Lower leg skin (tissue), 4 donors: Measurements from ENCODE around the gene AKAP12. TPM values are rescaled to one million over a fixed set of nuclear protein-coding genes. Genes with fewer than 3 reads are reported as not detected.

Experiments used
- DNase-seq, 2 donors: peaks; one replicate each; pipeline ENCODE4 v3.0.0-alpha.2; 2019; ENCODE audit warnings: low spot score in 2 of 2
- H3K4me3 ChIP-seq: fragments of 200-600 bp; sonication (generic); 2 replicates; pipeline ENCODE4 v1.5.1; 2017; ENCODE audit warnings: mild to moderate bottlenecking, low read depth; ENCODE audit not compliant: poor library complexity, severe bottlenecking
- POLR2A ChIP-seq, 2 donors: fragments of 450-650 bp; IDR thresholded peaks; one replicate each; pipeline ENCODE4 v1.6.1; 2016 to 2017; ENCODE audit warnings: antibody characterized with exemption in 2 of 2, mild to moderate bottlenecking in 1 of 2, moderate library complexity in 1 of 2
- WGBS, 2 donors: methylation state at CpG; one replicate each; pipeline ENCODE4 v1.1.5; 2018; 5-methylcytosine and 5-hydroxymethylcytosine counted together
- intact Hi-C: fragments of 100-400 bp; cut with DNase I; formaldehyde crosslinking; loops from one replicate; pipeline ENCODE4 v1.15.0; 2023; ENCODE audit warnings: low total_unique reads
- total RNA-seq, 4 donors: library from RNA; depleted of rRNA; stranded (reverse); fragments of >200 nt; gene quantifications; one replicate each; pipeline ENCODE4 v1.1.0, GENCODE V29; 2016
- TF ChIP-seq, protein P1 (sequence below), 3 donors: fragments of 450-650 bp; IDR thresholded peaks; one replicate each; pipeline ENCODE4 v1.5.1; 2016; ENCODE audit warnings: antibody characterized with exemption in 3 of 3, mild to moderate bottlenecking in 3 of 3, moderate library complexity in 2 of 3

Gene AKAP12
- total RNA-seq, 4 donors from 2014 or later = 14.7 to 29.9 (median 16.0) TPM

DNA sequence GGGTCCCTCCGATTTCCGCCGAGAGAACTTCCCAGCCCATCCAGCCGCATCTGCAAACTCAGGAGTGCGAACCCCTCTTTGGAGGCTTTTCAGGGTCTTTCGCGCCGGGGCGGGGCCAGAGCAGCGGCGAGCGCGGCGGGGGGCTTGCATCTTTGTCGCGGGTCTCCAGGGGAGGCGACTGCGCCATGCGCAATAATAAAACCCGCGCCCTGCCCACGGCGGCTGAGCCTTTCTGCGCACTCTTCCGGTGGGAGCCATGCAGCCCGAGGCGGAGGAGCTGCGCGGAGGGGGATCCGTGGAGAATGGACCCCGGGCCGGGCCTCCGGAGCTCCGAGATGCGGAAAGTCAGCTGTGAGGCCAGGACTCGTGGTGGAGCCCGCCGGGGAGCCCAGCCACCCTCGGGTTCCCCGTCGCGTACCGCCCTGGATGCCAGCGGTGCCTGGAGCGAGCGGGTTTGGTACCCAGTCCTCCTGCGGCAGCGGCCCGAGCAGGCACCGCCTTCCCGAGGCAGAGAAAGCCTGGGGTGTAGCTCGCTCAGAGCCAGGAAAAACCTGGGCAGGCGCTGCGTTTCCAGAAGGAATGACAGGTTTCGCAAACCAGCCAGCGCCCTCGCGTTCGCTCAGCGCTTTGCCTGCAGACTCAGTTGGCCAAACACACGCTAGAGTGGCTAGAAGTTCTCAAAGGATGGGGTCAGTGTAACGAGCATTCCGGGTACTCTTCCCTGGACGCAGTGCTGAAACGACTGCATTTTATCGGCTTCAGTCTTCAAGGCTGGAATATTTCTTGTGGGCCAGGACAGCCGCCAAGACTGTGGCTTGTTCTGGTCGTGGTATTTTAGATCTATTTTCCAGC lies 1.2 kb downstream of the AKAP12 start:
- H3K4me3 ChIP-seq = peak overlapping the region; percentile 50
- peak; percentile 18 to 91 for DNase-seq
- TF ChIP-seq POLR2A (IDR thresholded peaks at IDR 0.05) = no peak
- TF ChIP-seq, protein P1, sequence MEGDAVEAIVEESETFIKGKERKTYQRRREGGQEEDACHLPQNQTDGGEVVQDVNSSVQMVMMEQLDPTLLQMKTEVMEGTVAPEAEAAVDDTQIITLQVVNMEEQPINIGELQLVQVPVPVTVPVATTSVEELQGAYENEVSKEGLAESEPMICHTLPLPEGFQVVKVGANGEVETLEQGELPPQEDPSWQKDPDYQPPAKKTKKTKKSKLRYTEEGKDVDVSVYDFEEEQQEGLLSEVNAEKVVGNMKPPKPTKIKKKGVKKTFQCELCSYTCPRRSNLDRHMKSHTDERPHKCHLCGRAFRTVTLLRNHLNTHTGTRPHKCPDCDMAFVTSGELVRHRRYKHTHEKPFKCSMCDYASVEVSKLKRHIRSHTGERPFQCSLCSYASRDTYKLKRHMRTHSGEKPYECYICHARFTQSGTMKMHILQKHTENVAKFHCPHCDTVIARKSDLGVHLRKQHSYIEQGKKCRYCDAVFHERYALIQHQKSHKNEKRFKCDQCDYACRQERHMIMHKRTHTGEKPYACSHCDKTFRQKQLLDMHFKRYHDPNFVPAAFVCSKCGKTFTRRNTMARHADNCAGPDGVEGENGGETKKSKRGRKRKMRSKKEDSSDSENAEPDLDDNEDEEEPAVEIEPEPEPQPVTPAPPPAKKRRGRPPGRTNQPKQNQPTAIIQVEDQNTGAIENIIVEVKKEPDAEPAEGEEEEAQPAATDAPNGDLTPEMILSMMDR (IDR thresholded peaks at IDR 0.05) = no peak
- WGBS, 2 donors = 2% methylated on average over 37 to 53 of the region's 68 CpGs
- intact Hi-C loops = no loop called here

DNA sequence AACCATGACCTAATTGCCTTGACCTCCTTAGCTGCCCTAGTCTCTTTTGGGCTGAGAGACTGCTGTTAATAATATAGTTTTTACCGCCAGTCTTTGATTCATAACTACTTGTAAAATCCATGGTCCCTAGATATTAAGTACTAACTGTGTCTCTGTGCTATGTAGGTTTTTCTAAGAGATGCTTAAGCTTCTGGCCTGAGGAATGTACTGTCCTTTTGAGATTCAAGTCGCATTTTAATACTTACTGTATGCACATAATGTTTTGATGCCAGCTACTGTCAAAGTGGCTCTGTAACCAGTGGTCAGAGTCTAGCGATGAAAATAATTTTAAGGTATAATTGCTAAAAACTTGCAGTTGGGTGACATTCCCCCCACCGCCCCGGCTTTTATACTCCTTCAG lies 2.1 kb downstream of the AKAP12 start:
- 88 to 95% methylated on average over 5 of the region's 5 CpGs for WGBS, 2 donors
- TF ChIP-seq, protein P1 (IDR thresholded peaks at IDR 0.05) = no peak
- no peak for TF ChIP-seq POLR2A (IDR thresholded peaks at IDR 0.05)
- no peak for DNase-seq
- intact Hi-C loops = no loop called here
- no peak overlapping the region for H3K4me3 ChIP-seq

DNA sequence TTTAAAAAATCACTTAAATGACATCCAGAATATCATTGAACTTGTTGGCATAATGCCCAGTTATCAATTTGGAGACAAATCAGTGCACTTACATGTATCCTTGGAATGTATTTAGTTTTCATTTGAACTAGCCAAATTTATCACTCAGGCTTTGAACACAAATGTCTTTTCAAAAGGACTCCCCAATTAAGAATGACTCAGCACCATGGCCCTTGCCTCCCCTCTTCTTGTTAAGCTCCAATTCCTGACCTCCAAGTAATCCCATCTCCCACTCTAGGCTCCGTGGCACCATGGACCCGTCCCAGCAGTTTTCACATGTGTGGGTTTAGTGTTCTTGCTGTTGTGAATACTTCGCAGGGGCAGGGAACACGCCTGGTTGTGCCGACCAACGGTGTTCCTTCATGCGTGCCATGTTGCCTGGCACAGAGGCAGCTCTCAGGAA lies 2.7 kb downstream of the AKAP12 start:
- intact Hi-C loops = no loop called here
- WGBS, 2 donors = 92 to 94% methylated on average over 7 of the region's 7 CpGs
- no peak overlapping the region for H3K4me3 ChIP-seq
- TF ChIP-seq, protein P1 (IDR thresholded peaks at IDR 0.05) = no peak
- no peak for TF ChIP-seq POLR2A (IDR thresholded peaks at IDR 0.05)
- DNase-seq = no peak

DNA sequence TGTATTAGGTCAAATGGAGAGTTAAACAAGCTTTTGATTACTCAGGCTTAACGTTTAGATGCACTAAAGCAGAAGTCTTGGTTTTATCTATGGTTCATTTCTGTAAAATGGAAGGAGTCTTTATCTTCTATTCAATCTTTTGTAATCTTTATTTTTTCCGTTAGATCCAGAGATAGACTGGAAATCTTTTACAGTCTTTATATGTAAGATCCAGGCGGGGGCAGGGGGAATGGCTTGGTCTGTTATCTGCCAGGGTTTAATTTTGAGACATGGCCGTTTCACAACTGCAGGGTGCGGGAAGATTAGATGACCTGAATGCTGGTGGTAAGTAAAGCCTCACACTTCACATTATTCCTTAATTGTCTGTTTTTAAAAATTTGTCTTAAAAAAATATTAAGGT lies 3.7 kb downstream of the AKAP12 start:
- no peak for DNase-seq
- no peak overlapping the region for H3K4me3 ChIP-seq
- 83 to 85% methylated on average over 5 of the region's 5 CpGs for WGBS, 2 donors
- no peak for TF ChIP-seq POLR2A (IDR thresholded peaks at IDR 0.05)
- TF ChIP-seq, protein P1 (IDR thresholded peaks at IDR 0.05) = no peak
- intact Hi-C loops = no loop called here

DNA sequence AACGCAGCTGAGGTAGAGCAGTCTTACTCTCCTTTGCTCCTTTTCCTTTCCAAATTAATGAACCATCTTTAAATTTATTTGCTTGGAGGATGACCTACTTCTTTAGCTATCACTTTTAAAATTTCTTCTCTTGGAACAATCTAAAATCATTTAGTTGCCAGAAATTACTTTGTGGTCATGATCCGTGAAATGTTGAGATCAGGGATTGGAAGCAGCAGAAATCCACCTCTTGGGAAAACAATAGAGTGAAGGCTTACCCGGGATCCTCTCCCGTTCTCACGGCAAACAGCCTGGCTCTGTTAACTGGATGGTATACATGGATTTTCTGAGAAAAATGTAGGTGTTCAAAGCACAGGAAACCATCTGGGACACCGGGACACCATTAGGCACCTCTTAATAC lies 7.7 kb downstream of the AKAP12 start:
- TF ChIP-seq, protein P1 (IDR thresholded peaks at IDR 0.05) = no peak
- TF ChIP-seq POLR2A (IDR thresholded peaks at IDR 0.05) = no peak
- intact Hi-C loops = no loop called here

More for the DNA sequence above, 7.7 kb downstream of the AKAP12 start:
- 76 to 77% methylated on average over 6 of the region's 6 CpGs for WGBS, 2 donors
- DNase-seq = no peak
- H3K4me3 ChIP-seq = no peak overlapping the region
